HG02981 (cell line): ENCODE results near the gene KIF3C.
"Not testable (repeated sequence)": the region's sequence is repeated elsewhere in the genome, so short reads cannot be mapped to it uniquely, and the experiment has no call there.

Experiments used
- ATAC-seq: cut with Tn5 transposase; IDR thresholded peaks from one replicate; pipeline ENCODE4 v1.9.1; 2021; ENCODE audit warnings: mild to moderate bottlenecking, moderate library complexity; ENCODE audit not compliant: unreplicated experiment

Gene KIF3C

GRCh38 chr2:25920786-25921415, 61.4 kb downstream of the KIF3C start:
- ATAC-seq = no peak

- ATAC-seq = no peak
These were observed 62.0 kb downstream of the KIF3C start for GRCh38 chr2:25920336-25920735.

GRCh38 chr2:25917832-25918231, 64.5 kb downstream of the KIF3C start:
- no peak for ATAC-seq

- not testable (repeated sequence) for ATAC-seq
These were observed 64.9 kb downstream of the KIF3C start for GRCh38 chr2:25917411-25917810.

- ATAC-seq = not testable (repeated sequence)
These were observed 66.1 kb downstream of the KIF3C start for GRCh38 chr2:25915944-25916772.

GRCh38 chr2:25915411-25915810, 66.9 kb downstream of the KIF3C start:
- not testable (repeated sequence) for ATAC-seq

GRCh38 chr2:25913696-25913973, 68.7 kb downstream of the KIF3C start:
- not testable (repeated sequence) for ATAC-seq

GRCh38 chr2:25912851-25913695, 69.2 kb downstream of the KIF3C start:
- ATAC-seq = no peak

- not testable (repeated sequence) for ATAC-seq
These were observed 72.7 kb downstream of the KIF3C start for GRCh38 chr2:25909574-25909973.

- ATAC-seq = no peak
These were observed 77.2 kb downstream of the KIF3C start for GRCh38 chr2:25905126-25905525.

GRCh38 chr2:25903216-25903776, 79.0 kb downstream of the KIF3C start:
- ATAC-seq = no peak

- ATAC-seq = no peak
These were observed 82.8 kb downstream of the KIF3C start for GRCh38 chr2:25899404-25899970.

- no peak for ATAC-seq
These were observed 84.8 kb downstream of the KIF3C start for GRCh38 chr2:25897506-25897905.

- ATAC-seq = not testable (repeated sequence)
These were observed 86.0 kb downstream of the KIF3C start for GRCh38 chr2:25896308-25896707.

GRCh38 chr2:25895610-25896009, 86.7 kb downstream of the KIF3C start:
- ATAC-seq = no peak

GRCh38 chr2:25895018-25895417, 87.3 kb downstream of the KIF3C start:
- no peak for ATAC-seq

GRCh38 chr2:25894135-25894830, 88.0 kb downstream of the KIF3C start:
- no peak for ATAC-seq

- no peak for ATAC-seq
These were observed 90.6 kb downstream of the KIF3C start for GRCh38 chr2:25891672-25892071.

GRCh38 chr2:25887624-25888242, 94.6 kb downstream of the KIF3C start:
- no peak for ATAC-seq

GRCh38 chr2:25885933-25886332, 96.4 kb downstream of the KIF3C start:
- no peak for ATAC-seq
